ENCODE data around the gene KCNN2.

GRCh38 chr5:114412510-114413171 is 50.8 kb downstream of the KCNN2 start:
- TF ChIP-seq CTCF (IDR thresholded peaks at IDR 0.05; ENCODE audit: control extremely low read depth in 1 of 3, insufficient read depth in 1 of 3, low read depth in 1 of 3, low read length in 3 of 3) (no peak), RFX5 (IDR thresholded peaks at IDR 0.05; ENCODE audit: borderline replicate concordance, low read depth, low read length) (no peak), POLR2AphosphoS5 (IDR thresholded peaks at IDR 0.05; ENCODE audit: low read depth, low read length) (no peak), EZH2 (IDR thresholded peaks at IDR 0.05; ENCODE audit: low read depth, low read length, severe bottlenecking) (no peak), MAFK (IDR thresholded peaks at IDR 0.05; ENCODE audit: low read depth, low read length) (no peak), TCF12 (IDR thresholded peaks at IDR 0.05; ENCODE audit: low read depth, low read length) (no peak), GTF2F1 (IDR thresholded peaks at IDR 0.05; ENCODE audit: borderline replicate concordance, low read depth, low read length) (no peak), SP1 (IDR thresholded peaks at IDR 0.05; ENCODE audit: low read depth, low read length) (no peak), TAF1 (IDR thresholded peaks at IDR 0.05; ENCODE audit: low read depth, low read length) (no peak), USF2 (IDR thresholded peaks at IDR 0.05; ENCODE audit: low read length) (no peak)
